MCF 10A (cell line): Measurements from ENCODE around the gene PCDHB16. TPM values are rescaled to one million over a fixed set of nuclear protein-coding genes. Genes with fewer than 3 reads are reported as not detected.
"Not testable (repeated sequence)": the region's sequence is repeated elsewhere in the genome, so short reads cannot be mapped to it uniquely, and the experiment has no call there.

Experiments used
- BruUV-seq: library from RNA; stranded (reverse); fragments of 400-500 nt; replicated peaks from 2 replicates; lab custom pipeline; 2021; lab: Mats Ljungman, UMichigan
- CTCF ChIA-PET: fragments of 300-600 bp; sonication (Branson Sonifier 250); formaldehyde crosslinking; extraction: SDS; loops from one replicate; lab custom pipeline; 2021; ENCODE audit warnings: antibody characterized with exemption, inconsistent platforms; lab: Yijun Ruan, JAX
- POLR2A ChIA-PET: fragments of 300-600, 350-650 bp; sonication (Branson Sonifier 250); formaldehyde crosslinking; extraction: SDS; loops from one replicate; lab custom pipeline; 2020; ENCODE audit warnings: antibody characterized with exemption, inconsistent platforms; lab: Yijun Ruan, JAX
- DNase-seq: peaks from one replicate; pipeline ENCODE4 v3.0.0-alpha.2; 2018; ENCODE audit not compliant: unreplicated experiment
- H3K27ac Mint-ChIP-seq: one replicate; pipeline ENCODE4 v1.8.0; 2022; ENCODE audit warnings: mild to moderate bottlenecking, low read depth, mixed read lengths; ENCODE audit not compliant: unreplicated experiment
- H3K27me3 Mint-ChIP-seq: one replicate; pipeline ENCODE4 v1.8.0; 2022; ENCODE audit warnings: mixed read lengths; ENCODE audit not compliant: insufficient read depth, unreplicated experiment
- H3K36me3 Mint-ChIP-seq: one replicate; pipeline ENCODE4 v1.8.0; 2022; ENCODE audit warnings: mild to moderate bottlenecking, moderate library complexity, mixed read lengths; ENCODE audit not compliant: insufficient read depth, unreplicated experiment
- H3K4me1 Mint-ChIP-seq: one replicate; pipeline ENCODE4 v1.8.0; 2022; ENCODE audit warnings: mixed read lengths; ENCODE audit not compliant: insufficient read depth, unreplicated experiment
- H3K4me3 Mint-ChIP-seq: one replicate; pipeline ENCODE4 v1.8.0; 2022; ENCODE audit warnings: mild to moderate bottlenecking, moderate library complexity, mixed read lengths; ENCODE audit not compliant: unreplicated experiment
- H3K9me3 Mint-ChIP-seq: one replicate; pipeline ENCODE4 v1.8.0; 2022; ENCODE audit warnings: mixed read lengths; ENCODE audit not compliant: unreplicated experiment
- CTCF ChIP-seq: fragments of 200-600 bp; IDR thresholded peaks from one replicate; pipeline ENCODE4 v1.8.0; 2022; ENCODE audit warnings: antibody characterized with exemption, mild to moderate bottlenecking; ENCODE audit not compliant: unreplicated experiment
- intact Hi-C: fragments of 100-400 bp; cut with micrococcal nuclease; formaldehyde crosslinking; loops from 2 replicates; pipeline ENCODE4 v1.14.1; 2022
- total RNA-seq: library from RNA; stranded (reverse); gene quantifications from 2 replicates; pipeline ENCODE4 v1.2.3, GENCODE V29; 2022

PCDHB16 gene
- total RNA-seq, 1 experiment from 2014 or later, result 1.8 TPM

GRCh38 chr5:141175933-141176332, 6.3 kb upstream of the PCDHB16 start:
- intact Hi-C loops, result no loop called here
- Mint-ChIP-seq H3K36me3 (no peaks in the 10 kb centered on the region), H3K27ac (no peak overlapping the region), H3K9me3 (peaks cover 13% of the 10 kb centered on the region), H3K4me1 (no peaks in the 10 kb centered on the region), H3K4me3 (no peak overlapping the region), H3K27me3 (no peaks in the 10 kb centered on the region)
- ChIA-PET CTCF (no interaction called here), POLR2A (no interaction called here)
- DNase-seq, result no peak
- no TSS peak for BruUV-seq
- no peak for TF ChIP-seq CTCF

- CTCF ChIA-PET, result interaction anchor here (0.6 to 1.8 kb wide), 4 partner anchors 10 to 539 kb away, joined by 3 to 6 read pairs (median 4); partner anchors contain the start of genes PCDHB9, PCDHGA10 and TMCO6
- POLR2A ChIA-PET, H3K4me3 Mint-ChIP-seq, H3K4me1 Mint-ChIP-seq, H3K36me3 Mint-ChIP-seq, BruUV-seq, H3K27me3 Mint-ChIP-seq, H3K27ac Mint-ChIP-seq, intact Hi-C loops, DNase-seq: not testable (repeated sequence)
- H3K9me3 Mint-ChIP-seq, result peaks cover 14% of the 10 kb centered on the region
These were observed 4.5 kb upstream of the PCDHB16 start, which contains the start of gene PCDHB8 for GRCh38 chr5:141177577-141178191. Gene PCDHB8 (plus strand): TSS chr5:141177790. CDS start chr5:141178035, 245 bp downstream.

- intact Hi-C loops, H3K27ac Mint-ChIP-seq, H3K4me3 Mint-ChIP-seq, CTCF ChIA-PET, H3K27me3 Mint-ChIP-seq, POLR2A ChIA-PET, H3K9me3 Mint-ChIP-seq, H3K36me3 Mint-ChIP-seq, H3K4me1 Mint-ChIP-seq, DNase-seq, BruUV-seq: not testable (repeated sequence)
These were observed 2.8 kb upstream of the PCDHB16 start for GRCh38 chr5:141179371-141179770.

- intact Hi-C loops, CTCF ChIA-PET, DNase-seq, H3K27me3 Mint-ChIP-seq, H3K4me3 Mint-ChIP-seq, POLR2A ChIA-PET, H3K27ac Mint-ChIP-seq, H3K4me1 Mint-ChIP-seq, BruUV-seq: not testable (repeated sequence)
- Mint-ChIP-seq H3K9me3 (peaks cover 10% of the 10 kb centered on the region), H3K36me3 (peaks cover 13% of the 10 kb centered on the region)
These were observed 2.3 kb upstream of the PCDHB16 start for GRCh38 chr5:141179876-141180275.

GRCh38 chr5:141180313-141180712, 1.9 kb upstream of the PCDHB16 start:
- Mint-ChIP-seq H3K4me3 (no peak overlapping the region), H3K36me3 (peaks cover 13% of the 10 kb centered on the region), H3K4me1 (no peaks in the 10 kb centered on the region), H3K27me3 (no peaks in the 10 kb centered on the region), H3K27ac (no peak overlapping the region), H3K9me3 (peaks cover 14% of the 10 kb centered on the region)
- no TSS peak for BruUV-seq
- DNase-seq, result no peak
- ChIA-PET POLR2A (no interaction called here), CTCF (no interaction called here)
- no peak for TF ChIP-seq CTCF
- intact Hi-C loops, result no loop called here

GRCh38 chr5:141184117-141184855, 2.1 kb downstream of the PCDHB16 start:
- BruUV-seq, intact Hi-C loops, H3K27ac Mint-ChIP-seq, H3K4me3 Mint-ChIP-seq, POLR2A ChIA-PET, DNase-seq, H3K4me1 Mint-ChIP-seq, H3K27me3 Mint-ChIP-seq: not testable (repeated sequence)
- peaks cover 35% of the 10 kb centered on the region for H3K9me3 Mint-ChIP-seq
- CTCF ChIA-PET, result interaction anchor here (0.5 kb wide), 1 partner anchor 334 kb away, joined by 3 read pairs; no protein-coding TSS in a partner anchor
- H3K36me3 Mint-ChIP-seq, result peaks cover 13% of the 10 kb centered on the region
